Posterior vena cava (tissue), 2 donors: ENCODE measurements around the gene GPR32. TPM values are rescaled to one million over a fixed set of nuclear protein-coding genes. Genes with fewer than 3 reads are reported as not detected.

Source experiments
- DNase-seq: peaks from one replicate; pipeline ENCODE4 v3.0.0-alpha.2; 2020; ENCODE audit warnings: low spot score
- intact Hi-C, 2 donors: fragments of 100-400 bp; cut with DNase I; formaldehyde crosslinking; loops; one replicate each; pipeline versions ENCODE4 v1.14.1 to v1.14.2; 2022 to 2023
- total RNA-seq, 2 donors: library from RNA; stranded (reverse); fragmentation: NEBNext Ultra II Directional; extraction: Animal tissue kit (Norgen Biotek cat#: 25700); gene quantifications; one replicate each; pipeline ENCODE4 v1.2.1, GENCODE V29; 2021
- donor health status: DM: yes; HTN: yes; CAD: no.
- donor health status: DM: yes; HTN: yes; CAD: no.

The GPR32 gene
- total RNA-seq, 2 donors from 2014 or later = not detected

DNA sequence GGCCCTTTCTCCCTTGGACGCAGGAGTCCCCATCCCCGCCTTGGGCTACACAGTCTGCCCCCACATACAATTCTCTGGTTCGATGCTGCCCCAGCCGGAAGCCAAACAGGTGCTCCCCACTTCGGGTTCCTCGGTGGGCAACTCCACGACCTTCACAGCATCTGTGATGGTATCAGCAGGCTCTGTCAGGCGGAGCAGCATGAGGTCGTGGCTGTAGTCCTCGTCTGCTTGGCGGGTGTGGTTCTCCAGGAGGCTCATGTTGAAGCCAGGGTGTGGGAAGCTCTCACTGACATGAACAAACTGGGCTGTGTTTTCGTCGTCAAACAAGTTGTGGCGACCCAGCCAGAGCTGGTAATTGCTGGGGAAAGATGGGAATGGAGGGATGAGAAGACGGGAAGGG, 49.8 kb downstream of the GPR32 start:
- no peak for DNase-seq
- intact Hi-C loops = no loop called here

DNA sequence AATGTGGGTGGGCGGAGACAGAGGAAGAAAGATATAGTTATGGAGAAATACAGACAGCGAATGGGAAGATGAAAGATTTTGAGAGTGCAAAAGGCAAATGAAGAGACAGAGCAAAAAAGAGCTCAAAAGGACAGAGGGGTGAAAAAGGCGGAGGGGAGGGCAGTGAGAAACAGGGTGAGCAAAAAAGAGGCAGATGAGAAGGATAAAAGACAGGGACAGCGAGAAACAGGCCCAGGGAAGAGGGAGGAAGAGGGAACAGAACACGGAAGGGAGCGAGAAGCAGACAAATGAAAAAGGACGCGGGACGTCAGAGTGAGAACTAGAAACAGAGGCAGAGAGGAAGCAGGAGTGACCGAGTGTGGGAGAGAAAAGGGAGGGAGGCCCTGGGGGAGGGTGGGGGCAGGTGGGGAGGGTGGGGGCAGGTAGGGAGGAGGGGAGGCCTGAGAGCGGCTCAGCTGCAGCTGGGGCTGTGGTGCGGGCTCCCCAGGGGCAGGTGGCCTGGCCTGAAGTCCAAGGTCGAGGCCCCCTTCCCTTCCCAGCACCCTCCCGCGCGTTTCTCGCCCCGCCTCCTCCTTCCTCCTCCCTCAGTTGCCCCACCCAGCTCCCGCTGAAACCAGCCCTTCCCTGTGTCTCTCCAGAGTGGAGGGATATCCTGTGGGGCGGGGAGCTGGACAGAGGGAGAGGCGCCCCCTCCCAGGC, 50.4 kb downstream of the GPR32 start:
- DNase-seq = no peak
- intact Hi-C loops = no loop called here

DNA sequence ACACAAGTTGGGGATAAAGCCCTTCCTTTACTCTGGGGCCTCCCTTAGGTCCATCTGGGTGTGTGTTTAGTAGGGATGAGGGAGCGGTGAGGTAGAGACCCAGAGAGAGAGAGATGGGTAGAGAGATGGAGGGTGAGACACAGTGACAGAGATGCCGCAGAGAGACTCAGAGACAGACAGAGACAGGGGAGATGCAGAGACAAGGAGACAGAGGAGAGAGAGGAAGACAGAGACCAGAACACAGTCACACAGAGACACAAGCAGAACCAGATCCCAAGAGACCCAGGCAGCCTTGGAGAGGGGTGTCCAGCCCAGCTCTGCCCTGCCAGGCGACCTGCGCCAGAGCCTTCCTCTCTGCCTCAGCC, 51.0 kb downstream of the GPR32 start:
- no peak for DNase-seq
- intact Hi-C loops = no loop called here

Other genes with a start within 250 kb of the GPR32 start
- gene LRRC4B, start 202.0 kb upstream of the GPR32 start, total RNA-seq = 10 to 100 TPM; 10.3 to 14.2 TPM
- under 1 TPM in 1 of 2 donors, not detected in 1; 0.74 TPM for gene SYT3, start 130.6 kb upstream of the GPR32 start, total RNA-seq
- under 1 TPM in 1 of 2 donors, not detected in 1; 0.57 TPM for gene C19orf81, start 121.0 kb upstream of the GPR32 start, total RNA-seq
- gene SHANK1, start 50.7 kb upstream of the GPR32 start, total RNA-seq = under 1 TPM; 0.19 to 0.37 TPM
- gene CLEC11A, start 47.1 kb upstream of the GPR32 start, total RNA-seq = 10 to 100 TPM in 1 of 2 donors, 1 to 10 TPM in 1; 8.5 to 12.5 TPM
- not detected for gene ACP4, start 20.0 kb downstream of the GPR32 start, total RNA-seq
- under 1 TPM in 1 of 2 donors, not detected in 1; 0.67 TPM for gene KLK1, start 53.3 kb downstream of the GPR32 start, total RNA-seq
- gene KLK15, start 63.1 kb downstream of the GPR32 start, total RNA-seq = not detected
- not detected for gene KLK3, start 84.5 kb downstream of the GPR32 start, total RNA-seq
- gene KLK2, start 103.0 kb downstream of the GPR32 start, total RNA-seq = not detected
- not detected for gene KLK4, start 140.9 kb downstream of the GPR32 start, total RNA-seq
- not detected for gene KLK5, start 182.6 kb downstream of the GPR32 start, total RNA-seq
- not detected for gene KLK6, start 199.1 kb downstream of the GPR32 start, total RNA-seq
- gene KLK7, start 213.5 kb downstream of the GPR32 start, total RNA-seq = not detected
- gene KLK8, start 231.1 kb downstream of the GPR32 start, total RNA-seq = not detected
- not detected for gene KLK10, start 249.2 kb downstream of the GPR32 start, total RNA-seq